VCaP (cell line): ENCODE measurements around the gene RNF166.

Experiments used
- H3K27ac ChIP-seq: fragments of 450-650 bp; 2 replicates; pipeline ENCODE4 v1.5.1; 2017
- TF ChIP-seq, protein P1 (sequence below): fragments of 450-650 bp; conservative IDR thresholded peaks from 2 replicates; pipeline ENCODE4 v1.5.1; 2017; ENCODE audit warnings: mild to moderate bottlenecking, moderate library complexity

The RNF166 gene

DNA sequence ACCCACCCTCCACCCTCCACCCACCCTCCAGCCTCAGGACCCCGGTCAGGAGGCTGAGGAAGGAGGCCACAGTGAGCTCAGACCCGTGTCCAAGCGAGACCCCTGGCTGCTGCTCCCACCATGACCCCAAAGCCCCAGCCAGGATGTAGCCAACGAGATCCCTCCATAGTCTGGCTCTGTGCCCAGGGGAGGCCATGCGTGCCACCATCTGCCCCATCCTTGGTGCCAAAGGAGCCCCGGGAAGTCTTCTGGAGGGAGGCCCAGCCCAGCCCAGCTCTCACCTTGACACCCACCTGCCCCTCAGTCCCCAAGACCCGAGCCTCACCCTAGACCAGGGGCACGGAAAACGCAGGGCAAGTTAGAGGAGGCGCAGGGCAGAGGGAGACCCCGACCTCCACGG, 44.6 kb upstream of the RNF166 start:
- no peak overlapping the region for H3K27ac ChIP-seq
- TF ChIP-seq, protein P1, sequence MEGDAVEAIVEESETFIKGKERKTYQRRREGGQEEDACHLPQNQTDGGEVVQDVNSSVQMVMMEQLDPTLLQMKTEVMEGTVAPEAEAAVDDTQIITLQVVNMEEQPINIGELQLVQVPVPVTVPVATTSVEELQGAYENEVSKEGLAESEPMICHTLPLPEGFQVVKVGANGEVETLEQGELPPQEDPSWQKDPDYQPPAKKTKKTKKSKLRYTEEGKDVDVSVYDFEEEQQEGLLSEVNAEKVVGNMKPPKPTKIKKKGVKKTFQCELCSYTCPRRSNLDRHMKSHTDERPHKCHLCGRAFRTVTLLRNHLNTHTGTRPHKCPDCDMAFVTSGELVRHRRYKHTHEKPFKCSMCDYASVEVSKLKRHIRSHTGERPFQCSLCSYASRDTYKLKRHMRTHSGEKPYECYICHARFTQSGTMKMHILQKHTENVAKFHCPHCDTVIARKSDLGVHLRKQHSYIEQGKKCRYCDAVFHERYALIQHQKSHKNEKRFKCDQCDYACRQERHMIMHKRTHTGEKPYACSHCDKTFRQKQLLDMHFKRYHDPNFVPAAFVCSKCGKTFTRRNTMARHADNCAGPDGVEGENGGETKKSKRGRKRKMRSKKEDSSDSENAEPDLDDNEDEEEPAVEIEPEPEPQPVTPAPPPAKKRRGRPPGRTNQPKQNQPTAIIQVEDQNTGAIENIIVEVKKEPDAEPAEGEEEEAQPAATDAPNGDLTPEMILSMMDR, result no peak

DNA sequence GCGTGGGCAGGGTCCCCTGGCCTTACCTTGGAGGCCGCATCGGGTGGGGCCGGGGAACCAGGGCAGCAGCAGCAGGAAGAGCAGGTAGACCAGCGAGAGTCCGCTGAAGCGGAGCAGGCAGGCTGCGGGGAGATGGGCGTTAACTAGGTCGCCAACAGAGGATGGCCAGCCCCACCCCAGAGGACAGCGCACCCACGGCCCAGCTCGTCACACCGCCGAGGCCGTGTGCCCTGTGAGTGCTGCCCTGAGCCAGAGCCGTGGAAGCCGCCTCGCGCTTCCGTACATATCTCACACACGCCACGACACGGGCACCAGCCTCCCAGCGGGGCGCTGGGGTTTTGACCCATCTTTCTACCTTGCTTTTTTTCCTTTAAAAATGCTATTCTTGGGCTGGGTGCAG, 43.1 kb upstream of the RNF166 start:
- no peak overlapping the region for H3K27ac ChIP-seq
- TF ChIP-seq, protein P1, result no peak

DNA sequence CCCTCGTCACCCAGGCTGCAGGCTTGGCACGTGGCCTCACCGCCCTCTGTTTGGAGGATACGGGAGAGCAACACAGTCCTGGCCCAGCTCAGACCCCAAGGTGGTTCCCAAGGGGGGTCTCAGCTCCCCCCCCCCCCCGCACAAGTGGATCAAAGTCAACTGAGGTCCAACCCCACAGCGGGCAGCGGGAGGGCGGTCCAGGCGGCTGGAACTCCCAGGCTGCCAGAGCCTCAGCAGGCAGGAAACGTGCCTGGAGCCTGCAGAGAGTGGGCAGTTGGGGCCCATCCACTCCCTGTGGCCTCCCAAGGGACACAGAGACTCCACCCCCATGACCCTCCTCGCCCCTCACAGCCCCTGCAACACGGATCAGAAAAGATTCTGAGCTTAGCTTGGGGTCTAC, 42.2 kb upstream of the RNF166 start:
- no peak overlapping the region for H3K27ac ChIP-seq
- TF ChIP-seq, protein P1, result no peak

DNA sequence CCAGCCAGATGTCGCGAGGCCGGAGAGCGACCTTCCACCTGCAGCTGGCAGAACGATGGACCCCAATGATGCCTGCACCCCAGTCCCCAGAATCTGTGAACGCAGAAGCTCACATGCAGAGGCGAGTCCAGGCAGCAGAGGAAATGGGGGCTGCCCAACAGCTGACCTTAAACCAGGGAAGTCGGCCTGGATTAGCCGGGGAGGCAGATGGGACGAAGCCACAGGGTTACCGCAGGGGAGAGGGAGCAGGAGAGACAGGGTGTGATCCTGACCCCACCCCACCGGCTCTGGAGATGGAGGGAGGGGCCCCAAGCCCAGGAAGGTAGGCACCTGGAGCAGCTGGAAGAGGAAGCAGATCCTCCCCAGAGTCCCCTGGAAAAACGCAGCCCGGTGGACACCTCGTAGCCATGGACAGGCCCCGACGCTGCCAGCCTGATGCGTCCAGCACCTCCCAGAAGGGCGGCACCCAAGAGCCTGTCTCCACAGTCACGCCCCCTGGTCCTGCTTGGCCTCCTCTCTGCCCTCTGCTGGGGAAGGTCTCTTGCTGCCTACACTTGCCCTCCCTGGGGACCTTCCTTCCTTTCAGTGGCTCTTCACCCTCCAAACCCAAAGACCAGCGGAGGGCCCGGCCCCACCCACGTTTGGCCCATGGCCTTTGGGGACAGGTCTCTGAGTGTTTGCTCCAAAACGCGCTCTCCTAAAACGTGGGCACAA, 41.5 kb upstream of the RNF166 start:
- TF ChIP-seq, protein P1, result peak; percentile 41
- H3K27ac ChIP-seq, result no peak overlapping the region

DNA sequence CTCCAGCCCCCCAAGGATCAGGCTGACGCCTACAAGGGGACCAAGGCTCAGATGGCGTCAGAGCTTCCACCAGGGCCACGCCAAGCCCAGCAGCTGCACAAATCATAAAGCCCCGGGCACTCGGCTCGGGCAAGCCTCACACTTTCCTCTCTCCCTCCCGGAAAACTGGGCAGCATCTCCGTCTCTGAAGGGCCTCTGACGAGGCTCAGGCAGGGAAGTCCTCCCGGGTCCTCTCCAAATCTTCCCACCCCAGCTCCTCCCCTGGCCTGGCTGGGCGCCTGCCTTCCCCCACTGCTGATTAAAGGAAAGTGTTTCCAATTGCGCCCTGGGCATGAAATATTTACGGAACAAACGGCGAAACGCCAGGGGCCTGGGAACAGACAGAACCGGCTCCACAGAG, 40.3 kb upstream of the RNF166 start:
- H3K27ac ChIP-seq, result no peak overlapping the region
- TF ChIP-seq, protein P1, result no peak

DNA sequence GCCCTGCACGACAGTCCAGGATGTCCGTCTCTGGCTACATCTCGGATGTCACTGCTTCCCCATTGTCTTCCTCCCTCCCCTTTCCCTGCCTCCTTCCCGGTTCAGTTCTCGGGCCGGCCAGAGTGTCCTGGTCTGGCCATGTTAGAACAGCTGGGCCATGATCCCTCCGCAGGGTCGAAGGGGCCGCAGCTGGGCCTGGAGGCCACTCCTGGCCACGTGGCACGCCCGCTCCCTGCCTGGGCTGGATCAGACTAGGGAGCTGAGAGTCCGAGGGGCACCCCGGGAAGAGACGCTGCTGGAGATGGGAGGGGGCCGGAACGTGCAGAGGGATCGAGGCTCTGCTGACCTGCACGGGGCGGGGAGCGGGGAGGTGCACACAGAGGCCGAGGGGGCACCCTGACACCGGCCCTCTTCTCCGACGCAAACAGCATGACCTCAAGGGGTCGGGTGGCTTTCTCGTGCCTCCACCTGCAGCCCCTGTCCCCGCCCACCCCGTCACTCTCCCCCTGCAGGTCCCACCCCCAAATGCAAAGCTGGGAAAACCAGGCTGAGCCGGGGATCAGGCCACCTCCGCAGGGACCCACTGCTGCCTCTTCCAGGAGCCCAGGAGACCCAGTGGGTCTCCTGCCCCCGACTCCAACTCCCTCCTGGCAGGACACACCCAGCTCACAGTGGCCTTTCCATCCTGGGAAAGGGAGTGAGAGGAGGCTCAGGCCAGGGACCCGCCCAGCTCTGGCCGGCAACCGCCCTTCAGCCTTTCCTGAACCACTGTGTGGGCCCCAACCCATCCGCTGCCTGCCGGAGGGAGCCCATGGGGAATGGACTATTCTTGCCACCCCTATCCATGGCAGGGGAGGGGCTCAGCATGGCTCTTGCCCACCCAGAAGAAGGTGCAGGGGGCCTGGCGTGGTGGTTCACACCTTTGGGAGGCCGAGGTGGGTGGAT, 38.6 kb upstream of the RNF166 start:
- TF ChIP-seq, protein P1, result no peak
- H3K27ac ChIP-seq, result no peak overlapping the region
